Dermis microvascular lymphatic vessel endothelial cell (primary cell): ENCODE measurements around the gene PDE4D. TPM values are rescaled to one million over a fixed set of nuclear protein-coding genes. Genes with fewer than 3 reads are reported as not detected.

ENCODE experiments used
- DNase-seq, 2 donors: peaks; one replicate each; pipeline versions ENCODE4 v3.0.0 to v3.0.0-alpha.2; 2010; ENCODE audit warnings: low read depth in 2 of 2
- total RNA-seq: library from RNA; depleted of rRNA; stranded (reverse); fragments of >200 nt; gene quantifications from 2 replicates; pipeline ENCODE4 v1.2.1, GENCODE V29; 2014

The PDE4D gene
- total RNA-seq, 1 donor from 2014 or later = 22.1 TPM

GRCh38 chr5:59528202-59528862 is 365.2 kb downstream of the PDE4D start:
- DNase-seq = peak in 1 of 2 donors; percentile 28

- DNase-seq = peak; percentile 38 to 88
These were observed 367.6 kb downstream of the PDE4D start for GRCh38 chr5:59525957-59526356.

GRCh38 chr5:59525311-59525710 is 368.2 kb downstream of the PDE4D start:
- DNase-seq = no peak

- no peak for DNase-seq
These were observed 371.2 kb downstream of the PDE4D start for GRCh38 chr5:59522201-59522831.

GRCh38 chr5:59521476-59521875 is 372.1 kb downstream of the PDE4D start:
- no peak for DNase-seq

GRCh38 chr5:59519338-59519737 is 374.2 kb downstream of the PDE4D start:
- no peak for DNase-seq

- DNase-seq = peak in 1 of 2 donors; percentile 67
These were observed 375.5 kb downstream of the PDE4D start for GRCh38 chr5:59517926-59518585.

GRCh38 chr5:59516161-59516560 is 377.4 kb downstream of the PDE4D start:
- DNase-seq = no peak

- peak; percentile 39 to 59 for DNase-seq
These were observed 387.1 kb downstream of the PDE4D start for GRCh38 chr5:59506285-59506877.

- DNase-seq = no peak
These were observed 389.5 kb downstream of the PDE4D start for GRCh38 chr5:59504043-59504442.

GRCh38 chr5:59503220-59503619 is 390.3 kb downstream of the PDE4D start:
- peak in 1 of 2 donors; percentile 54 for DNase-seq

- DNase-seq = no peak
These were observed 392.2 kb downstream of the PDE4D start for GRCh38 chr5:59501316-59501715.

GRCh38 chr5:59500014-59500413 is 393.5 kb downstream of the PDE4D start:
- no peak for DNase-seq

GRCh38 chr5:59497207-59497606 is 396.3 kb downstream of the PDE4D start:
- DNase-seq = no peak

GRCh38 chr5:59496524-59497134 is 396.9 kb downstream of the PDE4D start:
- DNase-seq = peak in 1 of 2 donors; percentile 17

- no peak for DNase-seq
These were observed 401.6 kb downstream of the PDE4D start for GRCh38 chr5:59491945-59492344.

- no peak for DNase-seq
These were observed 404.0 kb downstream of the PDE4D start for GRCh38 chr5:59489551-59489950.

GRCh38 chr5:59487772-59488729 is 405.5 kb downstream of the PDE4D start:
- DNase-seq = no peak

GRCh38 chr5:59487068-59487686 is 406.3 kb downstream of the PDE4D start:
- no peak for DNase-seq

- DNase-seq = no peak
These were observed 407.0 kb downstream of the PDE4D start for GRCh38 chr5:59486508-59486907.
